Neural cell (in vitro differentiated cells): ENCODE data around the gene NT5DC2. TPM values are rescaled to one million over a fixed set of nuclear protein-coding genes. Genes with fewer than 3 reads are reported as not detected.

ENCODE experiments used
- H2AFZ ChIP-seq: fragments of 200-600, 300-800 bp; sonication (generic), shearing (Covaris generic); 2 replicates; pipeline ENCODE4 v1.6.0; 2014; ENCODE audit warnings: low read depth, mild to moderate bottlenecking, antibody characterized with exemption, low read length, moderate library complexity
- H3F3A ChIP-seq: fragments of 200-600 bp; shearing (Covaris generic); 2 replicates; pipeline ENCODE4 v1.6.1; 2016; ENCODE audit warnings: mild to moderate bottlenecking, moderate library complexity, mixed read lengths, antibody characterized with exemption, low read length; ENCODE audit not compliant: insufficient read depth, poor library complexity, severe bottlenecking
- H3K27ac ChIP-seq: fragments of 200-600, 300-800 bp; sonication (generic), shearing (Covaris generic); 2 replicates; pipeline ENCODE4 v1.5.1; 2014; ENCODE audit warnings: mild to moderate bottlenecking, low read length, moderate library complexity
- H3K27me3 ChIP-seq: fragments of 300-800, 200-600 bp; sonication (generic), shearing (Covaris generic); 2 replicates; pipeline ENCODE4 v1.6.0; 2014; ENCODE audit warnings: mild to moderate bottlenecking, low read depth, low read length, moderate library complexity; ENCODE audit not compliant: insufficient read depth
- H3K36me3 ChIP-seq: fragments of 300-800, 200-600 bp; sonication (generic), shearing (Covaris generic); 2 replicates; pipeline ENCODE4 v1.5.1; 2014; ENCODE audit warnings: mild to moderate bottlenecking, antibody characterized with exemption, low read length, moderate library complexity; ENCODE audit not compliant: insufficient read depth
- H3K4me2 ChIP-seq: fragments of 300-800, 200-600 bp; sonication (generic), shearing (Covaris generic); 2 replicates; pipeline ENCODE4 v1.6.0; 2014; ENCODE audit warnings: mild to moderate bottlenecking, low read length
- H3K4me3 ChIP-seq: fragments of 300-800, 200-600 bp; sonication (generic), shearing (Covaris generic); 2 replicates; pipeline ENCODE4 v1.5.1; 2014; ENCODE audit warnings: mild to moderate bottlenecking, low read length, moderate library complexity
- H3K79me2 ChIP-seq: fragments of 200-600 bp; shearing (Covaris generic); replicated peaks from 2 replicates; pipeline ENCODE4 v1.6.0; 2014; ENCODE audit warnings: mild to moderate bottlenecking, low read length, moderate library complexity; ENCODE audit not compliant: insufficient read depth
- H3K9ac ChIP-seq: fragments of 300-800, 200-600 bp; sonication (generic), shearing (Covaris generic); 2 replicates; pipeline ENCODE4 v1.6.1; 2016; ENCODE audit warnings: mild to moderate bottlenecking, low read length, mixed read lengths
- H3K9me2 ChIP-seq: fragments of 200-600 bp; shearing (Covaris generic); 2 replicates; pipeline ENCODE4 v1.6.1; 2016; ENCODE audit warnings: mild to moderate bottlenecking, low read length, mixed read lengths; ENCODE audit not compliant: insufficient read depth
- H3K9me3 ChIP-seq: fragments of 200-600, 300-800 bp; sonication (generic), shearing (Covaris generic); 2 replicates; pipeline ENCODE4 v1.6.1; 2016; ENCODE audit warnings: mild to moderate bottlenecking, mixed run types, low read length, moderate library complexity, mixed read lengths
- H4K20me1 ChIP-seq: fragments of 200-600 bp; shearing (Covaris generic); 2 replicates; pipeline ENCODE4 v1.6.1; 2016; ENCODE audit warnings: mild to moderate bottlenecking, mixed run types; ENCODE audit not compliant: insufficient read depth
- EP300 ChIP-seq: fragments of 450-650 bp; conservative IDR thresholded peaks from 2 replicates; pipeline ENCODE4 v1.6.1; 2014; ENCODE audit warnings: antibody characterized with exemption, mild to moderate bottlenecking, moderate library complexity; ENCODE audit not compliant: poor library complexity, severe bottlenecking
- EZH2 ChIP-seq: fragments of 200-600, 300-800 bp; shearing (Covaris generic), sonication (generic); IDR thresholded peaks from 2 replicates; pipeline ENCODE4 v1.6.1; 2014; ENCODE audit warnings: antibody characterized with exemption, low read length, borderline replicate concordance, mild to moderate bottlenecking; ENCODE audit not compliant: insufficient read depth, poor library complexity, severe bottlenecking
- MXI1 ChIP-seq: fragments of 450-650 bp; conservative IDR thresholded peaks from 2 replicates; pipeline ENCODE4 v1.6.1; 2014; ENCODE audit warnings: antibody characterized with exemption, mild to moderate bottlenecking; ENCODE audit not compliant: poor library complexity, severe bottlenecking
- POLR2AphosphoS5 ChIP-seq: IDR thresholded peaks from 2 replicates; pipeline ENCODE4 v1.6.1; 2012
- RAD21 ChIP-seq: fragments of 450-650 bp; conservative IDR thresholded peaks from 2 replicates; pipeline ENCODE4 v1.6.1; 2014; ENCODE audit warnings: antibody characterized with exemption, mild to moderate bottlenecking, moderate library complexity
- REST ChIP-seq: IDR thresholded peaks from 2 replicates; pipeline ENCODE4 v1.6.1; 2012; ENCODE audit warnings: borderline replicate concordance
- SMC3 ChIP-seq: fragments of 450-650 bp; conservative IDR thresholded peaks from 2 replicates; pipeline ENCODE4 v1.6.1; 2014; ENCODE audit warnings: antibody characterized with exemption, mild to moderate bottlenecking, moderate library complexity; ENCODE audit not compliant: poor library complexity
- TAF1 ChIP-seq: IDR thresholded peaks from 2 replicates; pipeline ENCODE4 v1.6.1; 2012; ENCODE audit warnings: low read depth
- polyA plus RNA-seq: library from polyadenylated mRNA; depleted of rRNA; stranded (reverse); fragments of >200 nt; gene quantifications from 2 replicates; pipeline ENCODE4 v1.2.3, GENCODE V29; 2014
- TF ChIP-seq, protein P1 (sequence below): fragments of 450-650 bp; IDR thresholded peaks from 2 replicates; pipeline ENCODE4 v1.5.1; 2014; ENCODE audit warnings: antibody characterized with exemption, mild to moderate bottlenecking, moderate library complexity; ENCODE audit not compliant: poor library complexity, severe bottlenecking

Gene NT5DC2
- polyA plus RNA-seq, 1 donor from 2014 or later: 35.1 TPM

- Histone ChIP-seq H3F3A (no peaks in the 10 kb centered on the region), H3K9me2 (no peaks in the 10 kb centered on the region), H3K9ac (no peak overlapping the region), H3K27ac (no peak overlapping the region), H3K4me2 (no peak overlapping the region), H3K36me3 (peaks cover 7% of the 10 kb centered on the region), H4K20me1 (no peaks in the 10 kb centered on the region), H2AFZ (no peak overlapping the region), H3K9me3 (no peaks in the 10 kb centered on the region), H3K27me3 (no peaks in the 10 kb centered on the region), H3K79me2 (no peaks in the 10 kb centered on the region), H3K4me3 (no peak overlapping the region)
- TF ChIP-seq EZH2: no peak
- TF ChIP-seq EP300: no peak
- no peak for TF ChIP-seq REST
- no peak for TF ChIP-seq POLR2AphosphoS5
- TF ChIP-seq MXI1: no peak
- no peak for TF ChIP-seq SMC3
- no peak for TF ChIP-seq RAD21
Observed at GRCh38 chr3:52487050-52487787, 46.4 kb downstream of the NT5DC2 start.

DNA sequence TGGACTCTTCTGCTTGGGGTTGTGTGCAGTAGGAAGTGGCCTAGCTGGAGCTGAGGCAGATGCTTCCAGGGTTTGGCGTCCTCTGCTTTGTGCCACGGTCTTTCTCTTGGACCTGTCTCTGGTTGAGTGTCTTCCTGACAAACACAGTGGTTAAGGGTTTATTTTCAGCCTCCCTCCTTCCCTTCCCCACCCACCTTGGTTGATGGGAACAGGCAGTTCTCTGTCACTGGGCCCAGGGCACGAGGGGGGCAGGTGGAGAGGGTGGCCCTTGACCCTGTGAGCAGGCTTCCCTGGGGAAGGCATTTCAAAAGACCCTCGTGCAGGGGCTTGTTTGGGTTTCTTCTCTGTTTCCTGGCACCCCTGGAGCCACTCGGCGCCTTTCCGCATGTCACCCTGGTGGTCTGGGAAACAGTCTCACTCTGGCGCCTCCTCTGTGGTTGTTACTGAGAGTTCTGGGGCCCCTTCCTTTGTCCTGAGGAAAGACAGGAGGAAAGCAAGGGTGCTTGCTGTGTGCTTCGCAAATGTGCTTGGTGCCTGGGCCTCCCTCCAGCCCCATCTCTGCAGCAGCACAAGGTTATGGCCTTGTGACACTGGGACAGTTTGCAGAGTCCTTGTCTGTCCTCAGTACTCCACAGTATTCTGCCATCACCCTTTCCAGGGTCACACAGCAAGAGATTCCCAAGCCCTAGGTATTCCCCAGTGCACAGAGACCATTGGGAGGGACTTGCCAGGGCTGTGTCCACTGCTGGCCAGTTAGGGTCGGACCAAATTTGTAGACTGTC lies 48.8 kb downstream of the NT5DC2 start:
- H3K9ac ChIP-seq: no peak overlapping the region
- no peak overlapping the region for H3K27ac ChIP-seq
- H3K9me2 ChIP-seq: no peaks in the 10 kb centered on the region
- no peak overlapping the region for H3K4me2 ChIP-seq
- H3K79me2 ChIP-seq: no peaks in the 10 kb centered on the region
- no peaks in the 10 kb centered on the region for H4K20me1 ChIP-seq
- H3K9me3 ChIP-seq: no peaks in the 10 kb centered on the region
- no peak overlapping the region for H2AFZ ChIP-seq
- H3K27me3 ChIP-seq: no peaks in the 10 kb centered on the region
- peaks cover 7% of the 10 kb centered on the region for H3K36me3 ChIP-seq
- no peak overlapping the region for H3K4me3 ChIP-seq
- H3F3A ChIP-seq: no peaks in the 10 kb centered on the region
- TF ChIP-seq EZH2 (no peak), SMC3 (no peak), MXI1 (no peak), REST (no peak), TAF1 (no peak), POLR2AphosphoS5 (no peak), RAD21 (no peak)
- TF ChIP-seq, protein P1, sequence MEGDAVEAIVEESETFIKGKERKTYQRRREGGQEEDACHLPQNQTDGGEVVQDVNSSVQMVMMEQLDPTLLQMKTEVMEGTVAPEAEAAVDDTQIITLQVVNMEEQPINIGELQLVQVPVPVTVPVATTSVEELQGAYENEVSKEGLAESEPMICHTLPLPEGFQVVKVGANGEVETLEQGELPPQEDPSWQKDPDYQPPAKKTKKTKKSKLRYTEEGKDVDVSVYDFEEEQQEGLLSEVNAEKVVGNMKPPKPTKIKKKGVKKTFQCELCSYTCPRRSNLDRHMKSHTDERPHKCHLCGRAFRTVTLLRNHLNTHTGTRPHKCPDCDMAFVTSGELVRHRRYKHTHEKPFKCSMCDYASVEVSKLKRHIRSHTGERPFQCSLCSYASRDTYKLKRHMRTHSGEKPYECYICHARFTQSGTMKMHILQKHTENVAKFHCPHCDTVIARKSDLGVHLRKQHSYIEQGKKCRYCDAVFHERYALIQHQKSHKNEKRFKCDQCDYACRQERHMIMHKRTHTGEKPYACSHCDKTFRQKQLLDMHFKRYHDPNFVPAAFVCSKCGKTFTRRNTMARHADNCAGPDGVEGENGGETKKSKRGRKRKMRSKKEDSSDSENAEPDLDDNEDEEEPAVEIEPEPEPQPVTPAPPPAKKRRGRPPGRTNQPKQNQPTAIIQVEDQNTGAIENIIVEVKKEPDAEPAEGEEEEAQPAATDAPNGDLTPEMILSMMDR: no peak
